Retinal pigment epithelial cell (primary cell): ENCODE measurements around the gene SECISBP2.

Source experiments
- DNase-seq: peaks from one replicate; pipeline ENCODE4 v3.0.0-alpha.2; 2010; ENCODE audit warnings: low read depth
- H3K4me3 ChIP-seq: 2 replicates; pipeline ENCODE4 v1.5.1; 2011; ENCODE audit warnings: mild to moderate bottlenecking, low read length, control low read depth, moderate library complexity
- TF ChIP-seq, protein P1 (sequence below): conservative IDR thresholded peaks from 2 replicates; pipeline ENCODE4 v1.5.1; 2011; ENCODE audit warnings: low read depth, low read length, control low read depth, inconsistent platforms

Gene SECISBP2

DNA sequence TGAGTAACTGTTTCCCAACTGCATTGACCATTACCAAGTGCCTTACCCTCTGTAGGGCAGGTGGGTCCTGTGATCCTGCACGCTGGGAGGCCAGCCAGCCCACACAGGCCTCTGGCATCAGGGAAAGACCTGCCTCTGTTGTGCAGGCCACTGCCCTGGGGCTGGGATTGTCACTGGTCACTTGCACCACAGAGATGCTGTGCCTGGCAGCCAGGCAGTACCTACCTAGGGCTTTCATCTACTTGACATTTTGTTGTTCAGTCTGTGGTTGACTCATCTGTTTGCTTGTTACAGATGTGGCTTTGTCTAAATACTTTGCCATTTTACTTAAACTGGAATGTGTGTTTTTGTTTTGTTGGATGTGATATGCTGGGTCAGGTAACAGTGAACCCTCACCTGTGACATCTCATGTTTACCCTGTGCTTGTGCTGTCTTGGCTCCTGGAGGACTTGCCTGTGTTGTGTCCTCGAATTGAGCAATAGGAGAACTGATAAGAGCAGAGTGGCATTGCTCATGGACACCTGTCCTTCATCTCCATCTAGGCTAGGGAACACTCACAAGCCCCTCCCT lies 32.8 kb downstream of the SECISBP2 start:
- H3K4me3 ChIP-seq, result no peak overlapping the region
- DNase-seq, result no peak
- TF ChIP-seq, protein P1, sequence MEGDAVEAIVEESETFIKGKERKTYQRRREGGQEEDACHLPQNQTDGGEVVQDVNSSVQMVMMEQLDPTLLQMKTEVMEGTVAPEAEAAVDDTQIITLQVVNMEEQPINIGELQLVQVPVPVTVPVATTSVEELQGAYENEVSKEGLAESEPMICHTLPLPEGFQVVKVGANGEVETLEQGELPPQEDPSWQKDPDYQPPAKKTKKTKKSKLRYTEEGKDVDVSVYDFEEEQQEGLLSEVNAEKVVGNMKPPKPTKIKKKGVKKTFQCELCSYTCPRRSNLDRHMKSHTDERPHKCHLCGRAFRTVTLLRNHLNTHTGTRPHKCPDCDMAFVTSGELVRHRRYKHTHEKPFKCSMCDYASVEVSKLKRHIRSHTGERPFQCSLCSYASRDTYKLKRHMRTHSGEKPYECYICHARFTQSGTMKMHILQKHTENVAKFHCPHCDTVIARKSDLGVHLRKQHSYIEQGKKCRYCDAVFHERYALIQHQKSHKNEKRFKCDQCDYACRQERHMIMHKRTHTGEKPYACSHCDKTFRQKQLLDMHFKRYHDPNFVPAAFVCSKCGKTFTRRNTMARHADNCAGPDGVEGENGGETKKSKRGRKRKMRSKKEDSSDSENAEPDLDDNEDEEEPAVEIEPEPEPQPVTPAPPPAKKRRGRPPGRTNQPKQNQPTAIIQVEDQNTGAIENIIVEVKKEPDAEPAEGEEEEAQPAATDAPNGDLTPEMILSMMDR, result no peak

DNA sequence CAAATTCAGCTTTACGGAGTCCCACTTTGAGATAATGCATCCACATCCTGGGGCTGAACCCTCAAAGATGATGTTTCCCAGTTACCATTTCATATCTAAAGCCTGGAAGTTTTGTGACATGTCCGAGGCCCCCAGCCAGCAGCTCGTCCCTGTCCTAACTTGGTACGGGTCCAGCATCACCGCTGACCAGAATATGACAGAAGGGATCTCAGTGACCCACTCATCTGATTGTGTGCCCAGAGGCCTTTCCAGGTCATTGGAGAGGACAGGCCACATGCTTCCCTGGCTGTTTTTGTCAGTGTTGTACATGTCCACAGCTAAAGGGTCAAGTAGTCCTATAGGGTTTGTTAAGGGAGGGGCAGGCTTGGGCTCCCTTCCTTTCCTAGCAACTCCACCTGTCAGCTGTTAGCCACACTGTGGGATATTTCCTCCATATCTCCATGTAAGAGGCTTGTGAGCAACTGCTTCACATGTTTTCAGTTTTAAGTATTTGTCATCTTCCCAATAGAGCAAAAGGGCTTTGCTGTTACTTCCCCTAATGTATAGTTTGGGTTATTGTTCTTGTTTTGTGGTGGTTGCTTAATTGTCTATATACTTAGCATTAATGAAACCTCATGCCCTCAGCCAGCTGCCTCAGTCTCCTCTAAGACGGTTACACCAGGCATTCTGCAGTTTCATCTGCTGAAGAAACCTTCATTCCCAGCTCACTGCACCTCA lies 33.4 kb downstream of the SECISBP2 start:
- no peak for DNase-seq
- H3K4me3 ChIP-seq, result no peak overlapping the region
- TF ChIP-seq, protein P1, result no peak

DNA sequence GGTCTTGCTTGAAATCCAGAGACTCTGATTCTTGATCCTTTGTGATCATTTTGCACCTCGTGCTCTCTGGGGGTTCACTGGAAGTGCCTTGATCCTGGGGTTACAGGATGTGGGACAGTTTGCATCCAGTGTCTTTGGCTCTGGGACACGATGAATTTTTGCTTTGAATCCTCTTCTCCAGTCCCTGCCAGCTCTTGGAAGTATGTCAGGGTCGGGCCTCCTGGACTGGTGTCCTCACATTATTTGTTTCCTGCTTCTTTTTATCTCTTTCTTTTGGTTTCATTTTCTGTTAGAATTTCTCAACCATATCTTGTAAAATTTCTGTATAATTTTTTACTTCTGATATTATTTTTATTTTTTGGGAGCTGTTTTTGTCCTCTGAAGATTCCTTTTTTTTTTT lies 34.2 kb downstream of the SECISBP2 start:
- TF ChIP-seq, protein P1, result no peak
- no peak for DNase-seq
- no peak overlapping the region for H3K4me3 ChIP-seq

DNA sequence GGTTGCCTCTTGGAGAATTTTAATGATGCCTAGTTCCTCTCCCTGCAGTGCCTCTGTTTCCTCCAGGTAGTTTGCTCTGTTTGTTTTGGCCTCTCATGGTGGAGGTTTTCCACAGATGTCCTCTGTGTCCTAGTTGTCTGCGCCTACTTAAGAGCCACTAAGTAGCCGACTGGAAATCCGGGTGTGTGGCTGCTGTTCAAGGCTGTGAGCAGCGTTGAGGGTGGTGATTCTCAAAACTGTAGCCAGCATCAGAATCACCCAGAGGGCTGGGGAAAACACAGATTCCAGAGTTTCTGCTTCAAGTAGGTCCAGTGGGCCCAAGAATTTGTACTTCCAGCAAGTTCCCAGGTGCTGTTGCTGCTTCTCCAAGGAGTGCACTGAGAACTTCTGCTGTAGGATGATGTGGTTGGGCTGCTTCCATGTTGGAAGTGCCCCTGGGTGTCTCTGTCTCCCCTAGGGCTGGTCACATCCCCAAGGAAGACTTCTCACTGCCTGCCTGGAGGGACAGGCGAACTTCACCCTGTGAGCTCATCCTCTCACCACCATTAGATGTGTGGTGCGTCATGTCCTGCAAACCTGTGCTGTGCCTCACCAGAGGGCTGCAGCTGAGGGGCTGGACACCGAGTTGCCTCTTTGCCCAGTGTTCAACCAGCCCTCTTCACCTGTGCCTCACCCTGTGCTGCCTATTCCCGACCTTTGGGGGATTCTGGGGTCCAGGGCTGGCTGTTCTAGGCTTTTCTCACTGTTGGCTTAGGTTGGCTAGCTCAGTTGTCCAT lies 34.8 kb downstream of the SECISBP2 start:
- DNase-seq, result no peak
- TF ChIP-seq, protein P1, result no peak
- H3K4me3 ChIP-seq, result no peak overlapping the region

DNA sequence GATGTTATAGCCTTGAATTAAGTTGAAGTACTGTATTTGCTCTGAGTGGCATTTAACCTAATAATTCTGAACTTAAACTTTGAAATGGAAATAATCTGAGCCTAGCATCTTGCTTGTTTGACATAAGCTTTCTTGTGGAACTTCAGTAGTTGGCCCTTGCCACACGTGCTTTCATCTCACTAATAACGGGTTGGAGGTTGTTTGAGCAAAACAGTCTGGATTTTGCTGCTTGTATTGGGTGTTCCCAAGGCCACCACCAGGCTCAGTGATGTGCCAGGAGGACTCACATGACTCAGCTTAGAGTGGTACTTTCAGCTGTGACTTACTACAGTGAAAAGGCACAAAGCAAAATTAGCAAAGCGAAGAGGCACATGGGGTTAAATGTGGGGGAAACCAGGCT lies 35.7 kb downstream of the SECISBP2 start:
- peak; percentile 66 for DNase-seq
- no peak overlapping the region for H3K4me3 ChIP-seq
- TF ChIP-seq, protein P1, result peak; percentile 30

DNA sequence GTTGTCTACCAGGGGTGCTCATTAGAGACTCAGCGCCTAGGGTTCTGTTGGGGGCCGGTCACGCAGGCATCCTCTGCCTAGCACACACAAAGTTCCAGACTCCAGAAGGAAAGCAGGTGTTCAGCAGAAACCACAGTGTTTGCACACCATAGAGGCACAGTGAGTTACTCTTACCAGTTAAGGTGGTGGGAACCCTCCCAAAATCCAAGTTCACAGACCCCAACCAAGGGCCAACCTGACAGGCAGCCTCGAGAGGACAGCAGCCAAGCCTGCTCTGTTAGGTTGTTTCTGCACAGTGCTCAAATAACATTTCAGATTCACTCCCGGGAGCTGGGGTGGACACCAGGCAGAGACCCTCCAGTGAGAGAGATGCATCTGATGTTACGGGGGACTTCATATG lies 36.2 kb downstream of the SECISBP2 start:
- no peak overlapping the region for H3K4me3 ChIP-seq
- TF ChIP-seq, protein P1, result no peak
- DNase-seq, result no peak
